Measurements from ENCODE around the gene CYP2A7. TPM values are rescaled to one million over a fixed set of nuclear protein-coding genes. Genes with fewer than 3 reads are reported as not detected.
"Not testable (repeated sequence)": the region's sequence is repeated elsewhere in the genome, so short reads cannot be mapped to it uniquely, and the experiment has no call there.

CYP2A7 gene
- polyA plus RNA-seq, 2 of the 4 experiments (the other 2 are of a cell fraction) = not detected

GRCh38 chr19:40888191-40888590, 6.2 kb upstream of the CYP2A7 start:
- CTCF ChIA-PET = interaction anchor here (0.6 to 1.4 kb wide), 2 partner anchors 26 to 38 kb away, joined by 3 to 4 read pairs; partner anchors contain the start of gene CYP2A6
- no peak overlapping the region for H3K4me2 ChIP-seq
- ATAC-seq (no peak), FAIRE-seq (no peak), DNase-seq (ENCODE audit: low read depth in 1 of 2, low spot score in 1 of 2) (no peak)
- H3K27ac ChIP-seq = no peak overlapping the region; a peak in 1 of 6 replicates
- H3K4me1 ChIP-seq = 0 out of 3 replicates have a peak, but pooled peaks cover 9% of the 10 kb centered on the region
- TF ChIP-seq RARB (CRISPR knock-in tag; IDR thresholded peaks at IDR 0.05) = no peak
- WGBS (ENCODE audit: missing lambda C conversion rate) = 73% methylated on average over 4 of the region's 4 CpGs
- no peaks in the 10 kb centered on the region for H3K9me3 ChIP-seq
- no peak overlapping the region for H3K4me3 ChIP-seq
- POLR2A ChIA-PET = no interaction called here

GRCh38 chr19:40884187-40884931, 2.3 kb upstream of the CYP2A7 start:
- H3K4me2 ChIP-seq; CTCF ChIA-PET; H3K4me1 ChIP-seq; H3K27ac ChIP-seq; FAIRE-seq; DNase-seq (ENCODE audit: low read depth in 1 of 2, low spot score in 1 of 2); H3K4me3 ChIP-seq; POLR2A ChIA-PET; H3K9me3 ChIP-seq; ATAC-seq: not testable (repeated sequence)
- WGBS (ENCODE audit: missing lambda C conversion rate) = no CpG with 5 or more reads among the region's 1 CpG

- H3K27ac ChIP-seq; H3K9me3 ChIP-seq; H3K4me2 ChIP-seq; H3K4me3 ChIP-seq; DNase-seq (ENCODE audit: low read depth in 1 of 2, low spot score in 1 of 2); ATAC-seq; CTCF ChIA-PET; H3K4me1 ChIP-seq; POLR2A ChIA-PET; FAIRE-seq: not testable (repeated sequence)
- 67% methylated on average over 4 of the region's 4 CpGs for WGBS (ENCODE audit: missing lambda C conversion rate)
Observed at GRCh38 chr19:40879349-40879748, 2.7 kb downstream of the CYP2A7 start.

- 39% methylated on average over 21 of the region's 23 CpGs for WGBS (ENCODE audit: missing lambda C conversion rate)
- FAIRE-seq; POLR2A ChIA-PET; H3K27ac ChIP-seq; H3K4me3 ChIP-seq; H3K4me1 ChIP-seq; DNase-seq (ENCODE audit: low read depth in 1 of 2, low spot score in 1 of 2): not testable (repeated sequence)
- CTCF ChIA-PET = interaction anchor here (1.3 to 1.7 kb wide), 2 partner anchors 17 to 56 kb away, joined by 3 read pairs; no protein-coding TSS in a partner anchor
- H3K4me2 ChIP-seq = peak overlapping the region; percentile 36
- peak in 1 of 2 experiments; percentile 68; a peak in 4 of 6 replicates for ATAC-seq
- peaks cover 21% of the 10 kb centered on the region for H3K9me3 ChIP-seq
Observed at GRCh38 chr19:40875526-40875951, 6.5 kb downstream of the CYP2A7 start.

- H3K4me3 ChIP-seq; H3K27ac ChIP-seq; H3K4me1 ChIP-seq; ATAC-seq; FAIRE-seq; POLR2A ChIA-PET; DNase-seq (ENCODE audit: low read depth in 1 of 2, low spot score in 1 of 2): not testable (repeated sequence)
- CTCF ChIA-PET = interaction anchor here (1.3 to 1.7 kb wide), 2 partner anchors 17 to 55 kb away, joined by 3 read pairs; no protein-coding TSS in a partner anchor
- Histone ChIP-seq H3K4me2 (peak overlapping the region; percentile 36; the same call in 1 of the 3 replicates), H3K9me3 (peaks cover 27% of the 10 kb centered on the region)
- 86% methylated on average over 2 of the region's 4 CpGs for WGBS (ENCODE audit: missing lambda C conversion rate)
Observed at GRCh38 chr19:40874874-40875273, 7.2 kb downstream of the CYP2A7 start.

GRCh38 chr19:40873873-40874272, 8.2 kb downstream of the CYP2A7 start:
- peaks cover 29% of the 10 kb centered on the region for H3K9me3 ChIP-seq
- POLR2A ChIA-PET = interaction anchor here (0.7 kb wide), 1 partner anchor 106 kb away, joined by 3 read pairs; no protein-coding TSS in a partner anchor
- ATAC-seq; H3K27ac ChIP-seq; FAIRE-seq; H3K4me2 ChIP-seq; H3K4me3 ChIP-seq; H3K4me1 ChIP-seq; CTCF ChIA-PET; DNase-seq (ENCODE audit: low read depth in 1 of 2, low spot score in 1 of 2): not testable (repeated sequence)
- TF ChIP-seq ZFP36 (IDR thresholded peaks at IDR 0.05; ENCODE audit: borderline replicate concordance, partially characterized antibody) = peak; percentile 92
- 48% methylated on average over 2 of the region's 2 CpGs for WGBS (ENCODE audit: missing lambda C conversion rate)

GRCh38 chr19:40872209-40872608, 9.8 kb downstream of the CYP2A7 start:
- Histone ChIP-seq H3K4me1 (peaks cover 9% of the 10 kb centered on the region; the same call in 2 of the 3 replicates), H3K4me3 (no peak overlapping the region), H3K9me3 (peaks cover 27% of the 10 kb centered on the region), H3K4me2 (no peak overlapping the region), H3K27ac (no peak overlapping the region)
- no peak for TF ChIP-seq FOSB (CRISPR knock-in tag; IDR thresholded peaks at IDR 0.05)
- no peak for TF ChIP-seq SREBF2 (IDR thresholded peaks at IDR 0.05)
- no peak for TF ChIP-seq CEBPB (IDR thresholded peaks at IDR 0.05)
- no peak for FAIRE-seq
- CTCF ChIA-PET = interaction anchor here (1.3 kb wide), 1 partner anchor 9 kb away, joined by 4 read pairs; no protein-coding TSS in a partner anchor
- POLR2A ChIA-PET = no interaction called here
- DNase-seq (ENCODE audit: low read depth in 1 of 2, low spot score in 1 of 2) = no peak
- WGBS (ENCODE audit: missing lambda C conversion rate) = 84% methylated on average over 2 of the region's 2 CpGs
- no peak for ATAC-seq
